GM12878 (cell line): ENCODE data around the gene LRRC7. TPM values are rescaled to one million over a fixed set of nuclear protein-coding genes. Genes with fewer than 3 reads are reported as not detected.

Source experiments
- ATAC-seq: fragments of 200-7000 bp; cut with Tn5 transposase; 3 replicates; pipeline ENCODE4 v1.9.1; 2020; ENCODE audit warnings: mild to moderate bottlenecking, moderate library complexity
- BruUV-seq: library from RNA; stranded (reverse); fragments of 400-500 nt; replicated peaks from 2 replicates; lab custom pipeline; 2021; lab: Mats Ljungman, UMichigan
- CTCF ChIA-PET: fragments of 300-600 bp; sonication (Branson Sonifier 250); formaldehyde crosslinking; extraction: SDS; loops from one replicate; lab custom pipeline; 2021; ENCODE audit warnings: inconsistent platforms; lab: Yijun Ruan, JAX
- POLR2A ChIA-PET: fragments of 350-600 bp; formaldehyde crosslinking; extraction: SDS; loops from one replicate; lab custom pipeline; 2021; ENCODE audit warnings: inconsistent platforms; lab: Charles Lee
- RAD21 ChIA-PET: fragments of 300-600 bp; sonication (Branson Sonifier 250); formaldehyde crosslinking; loops from one replicate; lab custom pipeline; 2023; ENCODE audit warnings: antibody characterized with exemption; ENCODE audit not compliant: unreplicated experiment; lab: Charles Lee
- SMC1A ChIA-PET: fragments of 300-600 bp; sonication (Branson Sonifier 250); formaldehyde crosslinking; loops from one replicate; lab custom pipeline; 2023; ENCODE audit not compliant: unreplicated experiment, uncharacterized antibody; lab: Charles Lee
- DNase-seq: peaks from one replicate; pipeline ENCODE4 v3.0.0-alpha.2; 2011; ENCODE audit warnings: low read depth, low spot score
- FAIRE-seq: peaks from 3 replicates; lab custom pipeline; 2011; peaks lifted over from hg19 to GRCh38; lab: Jason Lieb, UNC
- H2AFZ ChIP-seq: 2 replicates; pipeline ENCODE4 v1.6.0; 2011; ENCODE audit warnings: low read depth, low read length, control low read depth; ENCODE audit not compliant: control insufficient read depth
- H3K27ac ChIP-seq: 2 replicates; pipeline ENCODE4 v1.5.1; 2011; ENCODE audit warnings: control low read depth; ENCODE audit not compliant: control insufficient read depth, insufficient read depth
- H3K27me3 ChIP-seq, 2 experiments: replicated peaks in 1 of 2; 2 replicates each; pipeline versions ENCODE4 v1.6.0 to v1.6.1; 2011; ENCODE audit warnings: low read length in 1 of 2; ENCODE audit not compliant: control insufficient read depth in 2 of 2, insufficient read depth in 2 of 2
- H3K36me3 ChIP-seq, 2 experiments: 2 replicates each; pipeline ENCODE4 v1.5.1; 2011; ENCODE audit warnings: low read length in 1 of 2; ENCODE audit not compliant: control insufficient read depth in 2 of 2, insufficient read depth in 2 of 2
- H3K4me1 ChIP-seq: 2 replicates; pipeline ENCODE4 v1.6.1; 2011; ENCODE audit warnings: mild to moderate bottlenecking, low read length, moderate library complexity, mixed read lengths; ENCODE audit not compliant: control insufficient read depth, insufficient read depth
- H3K4me2 ChIP-seq: 2 replicates; pipeline ENCODE4 v1.6.0; 2011; ENCODE audit warnings: control low read depth; ENCODE audit not compliant: control insufficient read depth, insufficient read depth
- H3K4me3 ChIP-seq: fragments of 200-600 bp; sonication (generic); 2 replicates; pipeline ENCODE4 v1.5.1; 2016
- H3K79me2 ChIP-seq: 2 replicates; pipeline ENCODE4 v1.6.0; 2011; ENCODE audit warnings: low read length; ENCODE audit not compliant: control insufficient read depth, insufficient read depth
- H3K9ac ChIP-seq: 2 replicates; pipeline ENCODE4 v1.8.0; 2011; ENCODE audit warnings: low read length, control low read depth, mixed read lengths; ENCODE audit not compliant: control insufficient read depth, insufficient read depth
- H3K9me3 ChIP-seq: replicated peaks from 3 replicates; pipeline ENCODE4 v1.5.1; 2011; ENCODE audit warnings: mild to moderate bottlenecking, low read length; ENCODE audit not compliant: control insufficient read depth, insufficient read depth
- H4K20me1 ChIP-seq: 2 replicates; pipeline ENCODE4 v1.6.0; 2011; ENCODE audit not compliant: control insufficient read depth, insufficient read depth
- ASH2L ChIP-seq: fragments of 300-600, 200-600 bp; sonication (generic); IDR thresholded peaks from 2 replicates; pipeline ENCODE4 v1.6.1; 2017; ENCODE audit warnings: low read depth, mild to moderate bottlenecking, borderline replicate concordance
- CHD2 ChIP-seq: IDR thresholded peaks from 2 replicates; pipeline ENCODE4 v1.6.1; 2011; ENCODE audit warnings: low read depth, low read length, improper control_type of control experiment, borderline replicate concordance
- CREM ChIP-seq: IDR thresholded peaks from 2 replicates; pipeline ENCODE4 v1.6.1; 2014; ENCODE audit warnings: antibody characterized with exemption, low read depth
- ESRRA ChIP-seq: IDR thresholded peaks from 2 replicates; pipeline ENCODE4 v1.6.1; 2012; ENCODE audit warnings: mild to moderate bottlenecking, low read length, improper control_type of control experiment
- HDAC6 ChIP-seq: fragments of 200-600 bp; sonication (generic); IDR thresholded peaks from one replicate; pipeline ENCODE4 v1.8.0; 2017; ENCODE audit warnings: antibody characterized with exemption; ENCODE audit not compliant: unreplicated experiment
- HDGF ChIP-seq: fragments of 450-650 bp; IDR thresholded peaks from 2 replicates; pipeline ENCODE4 v1.6.1; 2016; ENCODE audit warnings: antibody characterized with exemption
- IKZF2 ChIP-seq, 2 experiments: fragments of 450-650 bp; IDR thresholded peaks; 2 replicates each; pipeline ENCODE4 v1.6.1; 2017; ENCODE audit warnings: mild to moderate bottlenecking in 2 of 2, moderate library complexity in 2 of 2
- JUND ChIP-seq: IDR thresholded peaks from 2 replicates; pipeline ENCODE4 v1.6.1; 2012; ENCODE audit warnings: low read depth, mild to moderate bottlenecking, low read length, improper control_type of control experiment, moderate library complexity
- MYC ChIP-seq: IDR thresholded peaks from 2 replicates; pipeline ENCODE4 v1.6.1; 2011; ENCODE audit warnings: mild to moderate bottlenecking, low read length, moderate library complexity, inconsistent platforms; ENCODE audit not compliant: insufficient read depth, insufficient replicate concordance, insufficient read length, severe bottlenecking
- REST ChIP-seq: IDR thresholded peaks from 2 replicates; pipeline ENCODE4 v1.6.1; 2012; ENCODE audit warnings: mild to moderate bottlenecking, low read depth, low read length
- SUPT20H ChIP-seq: IDR thresholded peaks from 2 replicates; pipeline ENCODE4 v1.6.1; 2011; ENCODE audit warnings: low read depth, mild to moderate bottlenecking, low read length, moderate library complexity, borderline replicate concordance; ENCODE audit not compliant: control insufficient read depth
- SUZ12 ChIP-seq: fragments of 200-600 bp; sonication (generic); IDR thresholded peaks from one replicate; pipeline ENCODE4 v1.6.1; 2018; ENCODE audit warnings: antibody characterized with exemption, mild to moderate bottlenecking; ENCODE audit not compliant: unreplicated experiment
- YY1 ChIP-seq: IDR thresholded peaks from 2 replicates; pipeline ENCODE4 v1.6.1; 2011; ENCODE audit warnings: low read depth, mild to moderate bottlenecking, low read length
- ZSCAN29 ChIP-seq: fragments of 450-650 bp; IDR thresholded peaks from 2 replicates; pipeline ENCODE4 v1.6.1; 2017; ENCODE audit warnings: mild to moderate bottlenecking, moderate library complexity
- WGBS: methylation state at CpG from one replicate; pipeline ENCODE4 v1.1.6; 2016; ENCODE audit warnings: low lambda C conversion rate; ENCODE audit not compliant: insufficient replicate concordance, insufficient coverage; ENCODE audit errors: missing lambda C conversion rate; 5-methylcytosine and 5-hydroxymethylcytosine counted together
- in situ Hi-C: fragments of 300-500 bp; cut with MboI; formaldehyde crosslinking; loops from 9 replicates; pipeline ENCODE4 v1.14.3; 2018; ENCODE audit warnings: mixed read lengths
- intact Hi-C: fragments of 100-400 bp; cut with micrococcal nuclease; formaldehyde crosslinking; loops from one replicate; pipeline ENCODE4 v1.14.2; 2022; ENCODE audit not compliant: unreplicated experiment
- polyA plus RNA-seq, 11 experiments: library from polyadenylated mRNA; depleted of rRNA in 4 of 11; unstranded in 6 of 11; stranded (reverse) in 5 of 11; fragments of >200 nt; fragmentation: Nextera tagmentation in 4 of 11; fragmentation: Illumina TruSeq in 1 of 11; extraction: Ambion mirVana in 4 of 11; extraction: Trizol in 1 of 11; gene quantifications; 1 replicate in 1 of 11; 2 replicates in 10 of 11; pipeline versions ENCODE4 v1.2.1 to v1.2.3, GENCODE V29; 2011 to 2016; ENCODE audit warnings: inconsistent platforms in 2 of 11, missing spikeins in 2 of 11, low read depth in 1 of 11
- total RNA-seq, 4 experiments: library from RNA; depleted of rRNA in 3 of 4; stranded (reverse); fragments of >200 nt in 3 of 4; fragmentation: Illumina TruSeq in 1 of 4; extraction: Trizol in 1 of 4; gene quantifications; 2 replicates each; pipeline versions ENCODE4 v1.2.1 to v1.2.3, GENCODE V29; 2013 to 2021
- TF ChIP-seq, protein P1 (sequence below): fragments of 450-650 bp; IDR thresholded peaks from 2 replicates; pipeline ENCODE4 v1.6.1; 2017; ENCODE audit warnings: borderline replicate concordance

Gene LRRC7
- total and polyA plus RNA-seq, 10 of the 15 experiments (the other 5 are each of a cell fraction or from before 2014, with no cell fraction given) = 0.05 to 1.4 (median 0.24) TPM; not detected in 5

DNA sequence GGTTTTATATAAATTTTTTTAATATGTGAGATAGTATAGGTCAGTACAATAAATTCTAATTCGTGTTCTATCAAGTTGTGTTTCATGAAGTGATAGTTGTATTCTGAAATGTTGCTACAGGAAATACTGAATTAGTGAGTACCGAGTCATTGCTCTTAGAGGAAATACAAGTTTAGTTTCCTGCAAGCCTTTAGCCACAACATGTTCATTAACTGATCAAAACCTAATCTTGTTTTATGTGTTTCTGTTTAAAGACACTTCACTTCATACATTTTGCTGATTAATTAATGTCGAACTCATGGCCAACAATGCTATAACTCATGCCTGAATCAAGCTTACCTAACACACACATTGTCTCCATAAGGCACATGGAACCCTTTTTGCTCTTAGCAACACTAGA, 43.6 kb downstream of the LRRC7 start (continued):
- TF ChIP-seq, protein P1, sequence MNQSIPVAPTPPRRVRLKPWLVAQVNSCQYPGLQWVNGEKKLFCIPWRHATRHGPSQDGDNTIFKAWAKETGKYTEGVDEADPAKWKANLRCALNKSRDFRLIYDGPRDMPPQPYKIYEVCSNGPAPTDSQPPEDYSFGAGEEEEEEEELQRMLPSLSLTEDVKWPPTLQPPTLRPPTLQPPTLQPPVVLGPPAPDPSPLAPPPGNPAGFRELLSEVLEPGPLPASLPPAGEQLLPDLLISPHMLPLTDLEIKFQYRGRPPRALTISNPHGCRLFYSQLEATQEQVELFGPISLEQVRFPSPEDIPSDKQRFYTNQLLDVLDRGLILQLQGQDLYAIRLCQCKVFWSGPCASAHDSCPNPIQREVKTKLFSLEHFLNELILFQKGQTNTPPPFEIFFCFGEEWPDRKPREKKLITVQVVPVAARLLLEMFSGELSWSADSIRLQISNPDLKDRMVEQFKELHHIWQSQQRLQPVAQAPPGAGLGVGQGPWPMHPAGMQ = no peak
- no peak for TF ChIP-seq JUND
- TF ChIP-seq REST = no peak
- TF ChIP-seq ZSCAN29 = no peak
- no peak for TF ChIP-seq ESRRA
- TF ChIP-seq HDAC6 = no peak
- TF ChIP-seq ASH2L = no peak
- no peak for TF ChIP-seq IKZF2 (IDR thresholded peaks at IDR 0.05)

GRCh38 chr1:69613414-69613813, 45.7 kb downstream of the LRRC7 start:
- ChIA-PET SMC1A (interaction anchor here (1.0 kb wide), 1 partner anchor 8 kb away, joined by 3 read pairs; no protein-coding TSS in a partner anchor), RAD21 (no interaction called here), CTCF (interaction anchor here (1.0 kb wide), 1 partner anchor 16 kb away, joined by 3 read pairs; no protein-coding TSS in a partner anchor), POLR2A (no interaction called here)
- in situ Hi-C loops (no loop called here), intact Hi-C loops (loop anchor here (10.0 kb wide), 1 partner anchor 59 kb away; no protein-coding TSS in a partner anchor)
- Histone ChIP-seq H3K4me2 (no peak overlapping the region), H3K9me3 (no peaks in the 10 kb centered on the region), H2AFZ (no peak overlapping the region), H3K4me1 (no peaks in the 10 kb centered on the region), H3K9ac (no peak overlapping the region), H3K4me3 (no peak overlapping the region), H3K27me3 (no peaks in the 10 kb centered on the region), H3K36me3 (no peaks in the 10 kb centered on the region), H4K20me1 (no peaks in the 10 kb centered on the region), H3K79me2 (no peaks in the 10 kb centered on the region), H3K27ac (no peak overlapping the region)
- DNase-seq = no peak
- 75% methylated on average over 3 of the region's 3 CpGs for WGBS
- no TSS peak for BruUV-seq
- ATAC-seq = no peak
- FAIRE-seq = no peak
- TF ChIP-seq SUZ12 = no peak
- TF ChIP-seq CHD2 = no peak
- no peak for TF ChIP-seq YY1
- no peak for TF ChIP-seq CREM
- TF ChIP-seq IKZF2 (IDR thresholded peaks at IDR 0.05) = no peak
- TF ChIP-seq HDGF = no peak
- TF ChIP-seq REST = no peak
- TF ChIP-seq SUPT20H = no peak
- TF ChIP-seq MYC = no peak
